GM23248 (cell line): ENCODE results near the gene HDAC9.

ENCODE experiments used
- EZH2 ChIP-seq: fragments of 200-600 bp; sonication (generic); IDR thresholded peaks from 2 replicates; pipeline ENCODE4 v1.6.1; 2018; ENCODE audit warnings: antibody characterized with exemption, mild to moderate bottlenecking; ENCODE audit not compliant: insufficient read depth, poor library complexity, severe bottlenecking
- EZH2phosphoT487 ChIP-seq: fragments of 200-600 bp; sonication (generic); IDR thresholded peaks from 2 replicates; pipeline ENCODE4 v1.6.1; 2018; ENCODE audit warnings: antibody characterized with exemption, moderate library complexity, mild to moderate bottlenecking, low read depth; ENCODE audit not compliant: insufficient read depth

DNA sequence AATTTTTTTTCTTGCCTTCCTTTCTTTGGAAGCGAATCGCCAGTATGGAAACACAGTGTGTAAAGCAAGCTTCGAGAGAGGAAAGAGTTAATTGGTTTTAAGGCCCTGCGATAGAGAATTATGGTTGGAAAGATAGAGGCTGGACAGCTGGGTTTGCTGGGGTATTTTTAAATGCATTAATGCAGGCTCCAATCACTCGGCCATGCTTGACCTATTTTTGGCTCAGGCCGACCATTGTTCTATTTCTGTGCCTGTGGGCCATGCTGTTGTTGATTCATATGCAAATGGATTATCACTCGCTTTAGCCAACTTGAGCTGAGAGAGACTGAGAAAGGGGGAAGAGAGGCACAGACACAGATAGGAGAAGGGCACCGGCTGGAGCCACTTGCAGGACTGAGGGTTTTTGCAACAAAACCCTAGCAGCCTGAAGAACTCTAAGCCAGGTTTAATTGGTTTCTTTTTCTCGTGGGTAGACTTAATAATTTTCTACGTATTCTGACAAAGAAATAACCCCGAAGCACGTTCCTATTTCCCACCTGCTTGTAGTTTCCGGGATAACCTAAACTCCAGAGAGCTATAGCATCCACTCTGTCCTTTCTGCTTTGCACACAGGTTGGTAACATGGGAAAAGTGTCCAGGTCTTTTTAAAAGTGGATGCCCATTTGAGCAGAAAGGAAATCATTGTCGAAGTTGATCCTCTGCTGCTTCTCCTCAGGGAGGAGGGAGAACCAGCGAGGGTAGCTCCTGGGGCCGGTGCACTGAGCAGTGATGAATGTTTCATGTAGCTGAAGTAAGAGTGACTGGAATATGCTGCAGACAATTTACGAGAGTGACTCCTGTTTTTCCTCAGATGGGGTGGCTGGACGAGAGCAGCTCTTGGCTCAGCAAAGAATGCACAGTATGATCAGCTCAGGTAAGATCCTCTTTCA lies at the start of gene HDAC9:
- TF ChIP-seq EZH2 (no peak), EZH2phosphoT487 (no peak)
